ENCODE results near the gene CAMTA1. TPM values are rescaled to one million over a fixed set of nuclear protein-coding genes. Genes with fewer than 3 reads are reported as not detected.
A peak's percentile ranks its signal among the peaks of the same experiment; 100 is the strongest.

Gene CAMTA1
- total RNA-seq, 1 donor from 2014 or later: 77.6 TPM

DNA sequence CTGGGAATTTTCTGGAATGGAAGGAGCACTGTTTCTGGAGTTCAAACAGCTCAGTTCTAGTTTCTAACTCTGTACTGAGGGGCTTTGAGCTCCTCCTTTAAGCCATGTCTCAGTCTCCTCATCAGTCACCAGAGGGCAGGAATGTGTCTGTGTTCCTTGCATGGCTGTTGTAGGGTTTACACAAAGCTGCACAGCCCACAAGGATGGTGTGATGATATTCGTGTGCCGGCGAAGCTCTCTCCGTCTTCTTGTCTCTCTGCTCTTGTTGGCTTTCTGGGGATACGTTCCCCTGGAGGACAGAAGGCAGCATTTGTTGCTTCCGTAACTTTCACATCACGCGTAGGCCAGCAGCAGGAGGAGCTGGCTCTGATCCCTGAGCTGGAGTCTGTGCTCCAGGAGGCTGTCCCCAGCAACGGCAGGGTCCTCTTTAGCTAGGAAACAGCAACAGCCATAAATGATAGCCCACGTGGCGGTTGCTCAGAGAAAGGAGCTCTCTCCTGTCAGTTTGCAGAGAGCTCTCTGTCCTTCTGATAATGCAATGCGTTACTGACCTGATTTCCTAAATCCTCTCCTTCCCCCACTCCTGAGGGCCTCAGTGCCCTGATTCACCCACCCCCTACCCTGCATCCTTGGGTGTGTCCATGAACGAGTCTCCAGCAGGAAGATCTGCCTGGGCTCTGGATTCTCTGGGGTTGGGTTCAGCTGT lies 796.7 kb downstream of the CAMTA1 start:
- Mint-ChIP-seq H3K9me3 (ENCODE audit: unreplicated experiment) (peaks cover 2% of the 10 kb centered on the region), H3K36me3 (ENCODE audit: low read depth, unreplicated experiment) (no peaks in the 10 kb centered on the region), H3K27me3 (ENCODE audit: low read depth, unreplicated experiment) (peaks cover 38% of the 10 kb centered on the region), H3K4me3 (ENCODE audit: unreplicated experiment) (no peak overlapping the region), H3K27ac (ENCODE audit: unreplicated experiment) (no peak overlapping the region), H3K4me1 (ENCODE audit: low read depth, unreplicated experiment) (no peaks in the 10 kb centered on the region)
- DNase-seq (ENCODE audit: low read depth): no peak
- H3K9ac ChIP-seq (ENCODE audit: low read length): no peak overlapping the region
- H3K36me3 ChIP-seq (ENCODE audit: insufficient read depth, low read length): no peaks in the 10 kb centered on the region
- H3K27me3 ChIP-seq (ENCODE audit: insufficient read depth, low read length): no peaks in the 10 kb centered on the region
- no peak overlapping the region for H3K4me3 ChIP-seq (ENCODE audit: insufficient read depth, low read depth, low read length)
- H2AFZ ChIP-seq (ENCODE audit: low read depth, low read length): peak overlapping the region; percentile 34
- no peak for FAIRE-seq
- no peaks in the 10 kb centered on the region for H3K9me3 ChIP-seq (ENCODE audit: insufficient read depth, low read depth, low read length)
- no peaks in the 10 kb centered on the region for H3K79me2 ChIP-seq (ENCODE audit: insufficient read depth, low read length)
- no peaks in the 10 kb centered on the region for H4K20me1 ChIP-seq (ENCODE audit: insufficient read depth, low read length)
- no peak for TF ChIP-seq EZH2 (IDR thresholded peaks at IDR 0.05; ENCODE audit: insufficient read depth, low read length)
- TF ChIP-seq, protein P1, sequence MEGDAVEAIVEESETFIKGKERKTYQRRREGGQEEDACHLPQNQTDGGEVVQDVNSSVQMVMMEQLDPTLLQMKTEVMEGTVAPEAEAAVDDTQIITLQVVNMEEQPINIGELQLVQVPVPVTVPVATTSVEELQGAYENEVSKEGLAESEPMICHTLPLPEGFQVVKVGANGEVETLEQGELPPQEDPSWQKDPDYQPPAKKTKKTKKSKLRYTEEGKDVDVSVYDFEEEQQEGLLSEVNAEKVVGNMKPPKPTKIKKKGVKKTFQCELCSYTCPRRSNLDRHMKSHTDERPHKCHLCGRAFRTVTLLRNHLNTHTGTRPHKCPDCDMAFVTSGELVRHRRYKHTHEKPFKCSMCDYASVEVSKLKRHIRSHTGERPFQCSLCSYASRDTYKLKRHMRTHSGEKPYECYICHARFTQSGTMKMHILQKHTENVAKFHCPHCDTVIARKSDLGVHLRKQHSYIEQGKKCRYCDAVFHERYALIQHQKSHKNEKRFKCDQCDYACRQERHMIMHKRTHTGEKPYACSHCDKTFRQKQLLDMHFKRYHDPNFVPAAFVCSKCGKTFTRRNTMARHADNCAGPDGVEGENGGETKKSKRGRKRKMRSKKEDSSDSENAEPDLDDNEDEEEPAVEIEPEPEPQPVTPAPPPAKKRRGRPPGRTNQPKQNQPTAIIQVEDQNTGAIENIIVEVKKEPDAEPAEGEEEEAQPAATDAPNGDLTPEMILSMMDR (IDR thresholded peaks at IDR 0.05; ENCODE audit: insufficient read depth, low read depth, low read length): no peak
- no peaks in the 10 kb centered on the region for H3K4me1 ChIP-seq (ENCODE audit: insufficient read depth, low read length)
- no peak overlapping the region for H3K27ac ChIP-seq (ENCODE audit: low read depth, low read length)
- no peak overlapping the region for H3K4me2 ChIP-seq (ENCODE audit: low read length)

DNA sequence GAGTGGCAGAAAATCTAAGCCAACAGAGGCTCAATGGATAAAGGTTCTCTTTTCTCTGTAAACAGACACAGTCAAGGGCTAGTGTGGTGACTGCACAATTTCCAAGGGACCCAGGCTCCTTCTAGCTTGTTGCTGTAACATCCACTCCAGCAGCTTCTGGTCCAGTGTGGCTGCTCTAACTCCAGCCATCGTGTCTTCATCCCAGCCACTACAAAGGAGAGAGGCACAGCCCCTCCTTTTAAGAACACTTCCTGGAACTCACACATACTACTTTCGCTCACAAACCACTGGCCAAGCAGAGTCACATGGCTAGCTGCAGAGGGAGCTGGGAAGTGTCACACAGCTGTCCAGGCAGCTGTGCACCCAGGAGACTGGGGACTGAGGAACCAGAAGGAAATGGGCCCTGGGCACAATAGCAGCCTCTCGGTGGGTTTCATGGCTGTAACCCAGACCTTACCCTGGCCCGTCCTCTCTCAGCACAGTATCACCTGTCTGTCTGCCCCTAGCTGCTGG lies 797.3 kb downstream of the CAMTA1 start:
- H3K4me3 Mint-ChIP-seq (ENCODE audit: unreplicated experiment): no peak overlapping the region
- Histone ChIP-seq H3K36me3 (ENCODE audit: insufficient read depth, low read length) (no peaks in the 10 kb centered on the region), H3K9ac (ENCODE audit: low read length) (no peak overlapping the region), H3K4me3 (ENCODE audit: insufficient read depth, low read depth, low read length) (no peak overlapping the region), H3K79me2 (ENCODE audit: insufficient read depth, low read length) (no peaks in the 10 kb centered on the region), H3K9me3 (ENCODE audit: insufficient read depth, low read depth, low read length) (no peaks in the 10 kb centered on the region), H4K20me1 (ENCODE audit: insufficient read depth, low read length) (no peaks in the 10 kb centered on the region), H3K4me2 (ENCODE audit: low read length) (no peak overlapping the region), H2AFZ (ENCODE audit: low read depth, low read length) (no peak overlapping the region), H3K4me1 (ENCODE audit: insufficient read depth, low read length) (no peaks in the 10 kb centered on the region), H3K27me3 (ENCODE audit: insufficient read depth, low read length) (no peaks in the 10 kb centered on the region), H3K27ac (ENCODE audit: low read depth, low read length) (no peak overlapping the region)
- FAIRE-seq (no peak), DNase-seq (ENCODE audit: low read depth) (no peak)
- peaks cover 41% of the 10 kb centered on the region for H3K27me3 Mint-ChIP-seq (ENCODE audit: low read depth, unreplicated experiment)
- H3K36me3 Mint-ChIP-seq (ENCODE audit: low read depth, unreplicated experiment): no peaks in the 10 kb centered on the region
- no peaks in the 10 kb centered on the region for H3K4me1 Mint-ChIP-seq (ENCODE audit: low read depth, unreplicated experiment)
- no peak overlapping the region for H3K27ac Mint-ChIP-seq (ENCODE audit: unreplicated experiment)
- peaks cover 2% of the 10 kb centered on the region for H3K9me3 Mint-ChIP-seq (ENCODE audit: unreplicated experiment)
- TF ChIP-seq, protein P1 (IDR thresholded peaks at IDR 0.05; ENCODE audit: insufficient read depth, low read depth, low read length): no peak

Measured in astrocyte (in vitro differentiated cells and primary cell).